GM23338 (cell line): ENCODE measurements around the gene PRM3. TPM values are rescaled to one million over a fixed set of nuclear protein-coding genes. Genes with fewer than 3 reads are reported as not detected.

Source experiments
- ATAC-seq: fragments of 200-7000 bp; cut with Tn5 transposase; 3 replicates; pipeline ENCODE4 v1.9.1; 2020
- DNase-seq: peaks from one replicate; pipeline ENCODE4 v3.0.0-alpha.2; 2015; ENCODE audit warnings: low spot score
- H2AFZ ChIP-seq: fragments of 200-600 bp; sonication (generic); 2 replicates; pipeline ENCODE4 v1.8.0; 2016; ENCODE audit warnings: antibody characterized with exemption, mild to moderate bottlenecking, moderate library complexity
- H3F3A ChIP-seq: fragments of 200-600 bp; sonication (generic); replicated peaks from 2 replicates; pipeline ENCODE4 v1.8.0; 2017; ENCODE audit warnings: antibody characterized with exemption, mixed run types, low read depth
- H3K27ac ChIP-seq: fragments of 200-600 bp; sonication (generic); 2 replicates; pipeline ENCODE4 v1.6.1; 2016; ENCODE audit warnings: low read depth
- H3K27me3 ChIP-seq: fragments of 200-600 bp; sonication (generic); 2 replicates; pipeline ENCODE4 v1.8.0; 2016; ENCODE audit warnings: mild to moderate bottlenecking, mixed run types, moderate library complexity; ENCODE audit not compliant: insufficient read depth
- H3K36me3 ChIP-seq: fragments of 200-600 bp; sonication (generic); 2 replicates; pipeline ENCODE4 v1.8.0; 2016; ENCODE audit warnings: mild to moderate bottlenecking; ENCODE audit not compliant: insufficient read depth
- H3K4me1 ChIP-seq: fragments of 200-600 bp; sonication (generic); 2 replicates; pipeline ENCODE4 v1.8.0; 2016; ENCODE audit warnings: mild to moderate bottlenecking, moderate library complexity; ENCODE audit not compliant: insufficient read depth
- H3K4me2 ChIP-seq: fragments of 200-600 bp; sonication (generic); 2 replicates; pipeline ENCODE4 v1.7.1; 2017; ENCODE audit warnings: mixed run types
- H3K4me3 ChIP-seq: fragments of 200-600 bp; sonication (generic); 2 replicates; pipeline ENCODE4 v1.6.1; 2016; ENCODE audit warnings: mixed run types
- H3K79me2 ChIP-seq: fragments of 200-600 bp; sonication (generic); replicated peaks from 2 replicates; pipeline ENCODE4 v1.8.0; 2017; ENCODE audit warnings: mild to moderate bottlenecking; ENCODE audit not compliant: insufficient read depth
- H3K9me2 ChIP-seq: fragments of 200-600 bp; sonication (generic); 2 replicates; pipeline ENCODE4 v1.8.0; 2017; ENCODE audit not compliant: insufficient read depth
- H4K20me1 ChIP-seq: fragments of 200-600 bp; sonication (generic); replicated peaks from 2 replicates; pipeline ENCODE4 v1.8.0; 2017; ENCODE audit warnings: mild to moderate bottlenecking; ENCODE audit not compliant: insufficient read depth
- H3K27ac Mint-ChIP-seq: 2 replicates; pipeline ENCODE4 v1.8.0; 2020; ENCODE audit warnings: inconsistent platforms, mild to moderate bottlenecking, moderate library complexity, mixed read lengths
- H3K27me3 Mint-ChIP-seq: 3 replicates; pipeline ENCODE4 v1.8.0; 2022; ENCODE audit warnings: low read depth, mild to moderate bottlenecking, moderate library complexity, mixed read lengths, inconsistent platforms; ENCODE audit not compliant: insufficient read depth, poor library complexity
- H3K36me3 Mint-ChIP-seq: 3 replicates; pipeline ENCODE4 v1.8.0; 2021; ENCODE audit warnings: low read depth, mild to moderate bottlenecking, inconsistent platforms, moderate library complexity, mixed read lengths
- H3K4me1 Mint-ChIP-seq: 3 replicates; pipeline ENCODE4 v1.8.0; 2020; ENCODE audit warnings: mild to moderate bottlenecking, inconsistent platforms, mixed read lengths
- H3K4me3 Mint-ChIP-seq: 3 replicates; pipeline ENCODE4 v1.8.0; 2021; ENCODE audit warnings: moderate library complexity, mild to moderate bottlenecking, inconsistent platforms, mixed read lengths
- H3K9me3 Mint-ChIP-seq: 3 replicates; pipeline ENCODE4 v1.8.0; 2020; ENCODE audit warnings: moderate library complexity, mild to moderate bottlenecking, inconsistent platforms, mixed read lengths
- CTCF ChIP-seq, 2 experiments: fragments of 200-600 bp in 1 of 2; sonication (generic) in 1 of 2; conservative IDR thresholded peaks; 2 replicates each; pipeline versions ENCODE4 v1.5.1 to v1.6.1; 2016 to 2017; ENCODE audit warnings: antibody characterized with exemption in 2 of 2, low read depth in 2 of 2, mild to moderate bottlenecking in 2 of 2, moderate library complexity in 1 of 2
- ETS1 ChIP-seq: IDR thresholded peaks from 2 replicates; pipeline ENCODE4 v1.6.1; 2016; ENCODE audit warnings: antibody characterized with exemption
- POLR2AphosphoS5 ChIP-seq: IDR thresholded peaks from 2 replicates; pipeline ENCODE4 v1.6.1; 2016; ENCODE audit warnings: antibody characterized with exemption, low read depth
- STAT1 ChIP-seq: IDR thresholded peaks from one replicate; pipeline ENCODE4 v1.6.1; 2016; ENCODE audit warnings: antibody characterized with exemption; ENCODE audit not compliant: unreplicated experiment
- ZNF114 ChIP-seq: fragments of 250-450 bp; sonication (Bioruptor Pico); IDR thresholded peaks from 2 replicates; pipeline ENCODE4 v1.5.0; 2020; ENCODE audit warnings: mild to moderate bottlenecking, moderate library complexity
- ZNF331 ChIP-seq: fragments of 250-450 bp; sonication (Bioruptor Pico); IDR thresholded peaks from 2 replicates; pipeline ENCODE4 v1.5.0; 2020; ENCODE audit warnings: low read depth, mild to moderate bottlenecking, moderate library complexity
- ZNF462 ChIP-seq: fragments of 250-450 bp; sonication (Bioruptor Pico); IDR thresholded peaks from 2 replicates; pipeline ENCODE4 v1.5.0; 2020; ENCODE audit warnings: mild to moderate bottlenecking, moderate library complexity
- polyA plus RNA-seq: library from polyadenylated mRNA; unstranded; fragments of >200 nt; fragmentation: Nextera tagmentation; extraction: Ambion mirVana; gene quantifications from 2 replicates; pipeline ENCODE4 v1.2.1, GENCODE V29; 2016
- total RNA-seq: library from RNA; depleted of rRNA; stranded (reverse); fragments of >200 nt; shearing (Covaris generic); gene quantifications from 2 replicates; pipeline ENCODE4 v1.2.3, GENCODE V29; 2014

PRM3 gene
- total and polyA plus RNA-seq, 2 experiments from 2014 or later: not detected

GRCh38 chr16:11254913-11255736, 18.3 kb downstream of the PRM3 start:
- DNase-seq: no peak
- no peak overlapping the region for H2AFZ ChIP-seq
- peak; percentile 6 for ATAC-seq
- no peaks in the 10 kb centered on the region for H3K9me2 ChIP-seq
- Mint-ChIP-seq H3K27me3 (peaks cover 22% of the 10 kb centered on the region), H3K4me3 (peak overlapping the region; percentile 80), H3K9me3 (no peaks in the 10 kb centered on the region; the same call in 2 of the 3 replicates), H3K27ac (no peak overlapping the region), H3K36me3 (peaks cover 27% of the 10 kb centered on the region), H3K4me1 (peaks cover 36% of the 10 kb centered on the region)
- no peaks in the 10 kb centered on the region for H3K27me3 ChIP-seq
- no peak overlapping the region; the same call in 1 of the 2 replicates for H3K27ac ChIP-seq
- peaks cover 33% of the 10 kb centered on the region for H3K79me2 ChIP-seq
- TF ChIP-seq ETS1 (no peak), ZNF462 (no peak), POLR2AphosphoS5 (peak; percentile 30), CTCF (conservative IDR thresholded peaks at IDR 0.05; ENCODE audit: low read depth in 2 of 2) (no peak), STAT1 (no peak), ZNF331 (CRISPR knock-in tag) (no peak), ZNF114 (CRISPR knock-in tag) (no peak)
- peaks cover 21% of the 10 kb centered on the region for H3K36me3 ChIP-seq
- H3K4me2 ChIP-seq: peak overlapping the region; percentile 96
- peaks cover 52% of the 10 kb centered on the region for H3F3A ChIP-seq
- H4K20me1 ChIP-seq: peaks cover 21% of the 10 kb centered on the region
- H3K4me3 ChIP-seq: peak overlapping the region; percentile 89
- H3K4me1 ChIP-seq: peaks cover 32% of the 10 kb centered on the region
